Parathyroid adenoma (tissue), 2 donors: ENCODE data around the gene PCSK9.

Experiments used
- H2AFZ ChIP-seq: fragments of 300-600 bp; sonication (generic); one replicate; pipeline ENCODE4 v1.7.0; 2017; ENCODE audit warnings: antibody characterized with exemption, mild to moderate bottlenecking
- H3K27ac ChIP-seq: fragments of 300-600 bp; sonication (generic); one replicate; pipeline ENCODE4 v1.7.0; 2017
- H3K27me3 ChIP-seq: fragments of 300-600 bp; sonication (generic); one replicate; pipeline ENCODE4 v1.7.0; 2017; ENCODE audit warnings: low read length; ENCODE audit not compliant: control insufficient read depth, insufficient read depth
- H3K36me3 ChIP-seq: fragments of 300-600 bp; sonication (generic); one replicate; pipeline ENCODE4 v1.7.0; 2017; ENCODE audit warnings: low read length; ENCODE audit not compliant: control insufficient read depth, insufficient read depth
- H3K4me1 ChIP-seq: fragments of 300-600 bp; sonication (generic); one replicate; pipeline ENCODE4 v1.7.0; 2017; ENCODE audit warnings: control low read depth
- H3K4me2 ChIP-seq: fragments of 300-600 bp; sonication (generic); one replicate; pipeline ENCODE4 v1.7.0; 2017; ENCODE audit warnings: low read length
- H3K4me3 ChIP-seq: fragments of 300-600 bp; sonication (generic); one replicate; pipeline ENCODE4 v1.7.0; 2017; ENCODE audit warnings: low read depth, low read length
- H3K79me2 ChIP-seq: fragments of 300-600 bp; sonication (generic); one replicate; pipeline ENCODE4 v1.7.0; 2017; ENCODE audit warnings: control low read depth
- H3K9ac ChIP-seq: fragments of 300-600 bp; sonication (generic); one replicate; pipeline ENCODE4 v1.7.0; 2017; ENCODE audit warnings: mild to moderate bottlenecking
- H3K9me3 ChIP-seq: fragments of 300-600 bp; sonication (generic); one replicate; pipeline ENCODE4 v1.7.0; 2017; ENCODE audit warnings: low read length; ENCODE audit not compliant: control insufficient read depth
- CTCF ChIP-seq: fragments of 300-600 bp; sonication (generic); IDR thresholded peaks from one replicate; pipeline ENCODE4 v1.7.0; 2017; ENCODE audit warnings: antibody characterized with exemption, mild to moderate bottlenecking
- donor health status: primary hyperparathyroidism.

The PCSK9 gene

DNA sequence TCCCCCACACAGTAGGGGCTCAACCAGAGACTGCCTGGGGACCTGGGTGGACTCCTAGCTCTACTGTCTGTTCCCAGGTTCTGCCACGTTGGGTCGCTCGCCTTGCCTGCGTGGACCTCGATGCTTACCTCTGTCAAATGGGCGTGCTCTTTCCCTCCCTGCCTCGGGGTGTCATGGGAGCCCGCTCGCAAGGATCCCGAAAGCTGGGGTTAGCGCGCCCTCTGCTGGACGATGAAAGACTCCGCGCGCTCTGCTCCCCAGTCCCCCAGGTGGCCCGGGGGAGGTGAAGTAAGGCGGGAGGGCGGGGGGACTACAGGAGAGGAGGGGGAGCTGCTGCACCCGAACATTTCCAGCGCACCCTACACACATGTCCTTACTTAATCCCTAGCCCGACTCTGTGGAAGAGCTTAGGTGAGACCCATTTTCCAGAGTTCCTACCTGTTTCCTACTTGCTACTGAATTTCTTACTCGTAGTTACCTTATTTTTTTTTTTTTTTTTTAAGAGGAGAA is 42.9 kb upstream of the PCSK9 start:
- no peaks in the 10 kb centered on the region for H3K27me3 ChIP-seq

GRCh38 chr1:54996869-54997710 is 42.3 kb upstream of the PCSK9 start:
- TF ChIP-seq CTCF, result no peak
- no peak overlapping the region for H3K27ac ChIP-seq
- peak overlapping the region; percentile 50 for H2AFZ ChIP-seq
- H3K4me3 ChIP-seq, result no peak overlapping the region
- no peak overlapping the region for H3K9ac ChIP-seq
- no peaks in the 10 kb centered on the region for H3K4me1 ChIP-seq
- H3K27me3 ChIP-seq, result no peaks in the 10 kb centered on the region
- H3K4me2 ChIP-seq, result no peak overlapping the region
- H3K36me3 ChIP-seq, result no peaks in the 10 kb centered on the region
- H3K79me2 ChIP-seq, result no peaks in the 10 kb centered on the region
- no peaks in the 10 kb centered on the region for H3K9me3 ChIP-seq

More for the DNA sequence above, 42.9 kb upstream of the PCSK9 start:
- Histone ChIP-seq H3K4me2 (peak overlapping the region; percentile 13), H3K4me1 (no peaks in the 10 kb centered on the region), H3K9ac (no peak overlapping the region), H3K27ac (no peak overlapping the region), H3K36me3 (no peaks in the 10 kb centered on the region), H3K79me2 (no peaks in the 10 kb centered on the region), H2AFZ (peak overlapping the region; percentile 50), H3K4me3 (no peak overlapping the region), H3K9me3 (no peaks in the 10 kb centered on the region)
- TF ChIP-seq CTCF, result peak; percentile 71

- Histone ChIP-seq H3K9me3 (no peaks in the 10 kb centered on the region), H3K4me1 (no peaks in the 10 kb centered on the region), H3K27me3 (no peaks in the 10 kb centered on the region), H3K79me2 (no peaks in the 10 kb centered on the region), H2AFZ (no peak overlapping the region), H3K36me3 (no peaks in the 10 kb centered on the region), H3K4me2 (no peak overlapping the region), H3K9ac (no peak overlapping the region), H3K27ac (no peak overlapping the region), H3K4me3 (no peak overlapping the region)
- TF ChIP-seq CTCF, result no peak
These were observed 41.7 kb upstream of the PCSK9 start for GRCh38 chr1:54997711-54997986.

DNA sequence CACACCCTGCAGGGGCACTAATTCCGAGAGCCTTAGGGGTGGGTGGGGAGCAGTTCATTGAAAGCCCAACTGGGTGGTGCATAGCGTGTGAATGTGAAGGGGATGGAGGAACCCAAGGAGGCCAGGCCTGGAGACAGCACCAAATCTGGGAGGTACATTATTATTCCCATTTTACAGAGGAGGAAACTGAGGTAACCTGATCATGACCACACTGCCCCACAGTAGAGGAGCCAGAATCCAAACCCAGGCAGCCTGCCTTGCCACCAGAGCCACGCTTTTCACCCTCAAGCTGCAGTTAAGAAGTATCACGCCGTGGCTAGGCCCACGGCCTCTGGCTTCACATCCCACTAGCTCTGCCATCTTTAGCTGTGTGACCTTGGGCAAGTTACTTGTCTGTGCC is 41.2 kb upstream of the PCSK9 start:
- Histone ChIP-seq H3K4me3 (no peak overlapping the region), H3K27ac (no peak overlapping the region), H3K36me3 (no peaks in the 10 kb centered on the region), H2AFZ (no peak overlapping the region), H3K79me2 (no peaks in the 10 kb centered on the region), H3K9ac (no peak overlapping the region), H3K4me2 (no peak overlapping the region), H3K4me1 (no peaks in the 10 kb centered on the region), H3K27me3 (no peaks in the 10 kb centered on the region), H3K9me3 (no peaks in the 10 kb centered on the region)
- no peak for TF ChIP-seq CTCF

DNA sequence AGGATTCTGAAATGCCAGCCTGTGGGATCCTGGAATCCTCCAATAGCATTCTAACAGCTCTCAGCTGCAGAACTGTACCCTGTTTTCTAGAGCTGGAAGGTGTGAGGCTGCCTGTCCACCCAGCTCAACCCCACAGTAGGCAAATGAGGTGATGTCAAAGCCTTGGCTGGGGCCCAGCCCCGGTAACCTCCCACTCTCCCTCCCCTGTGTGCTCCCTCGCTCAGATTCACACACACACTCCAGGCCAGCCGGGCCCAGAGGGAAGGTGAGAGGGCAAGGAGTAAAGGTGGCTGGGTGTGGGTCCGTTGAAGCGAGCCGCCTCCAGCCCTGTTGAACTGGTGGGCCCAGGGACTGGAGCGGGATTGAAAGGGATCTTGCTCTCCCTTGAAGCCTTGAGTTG is 40.7 kb upstream of the PCSK9 start, which contains the start of gene BSND:
Gene BSND (plus strand): TSS at position 257 of the 400 bp plus-strand sequence. CDS start 254 bp downstream, outside the sequence.
- H3K4me2 ChIP-seq, result no peak within 1 kb of the TSS
- no peaks in the 10 kb centered on the region for H3K79me2 ChIP-seq
- H3K9ac ChIP-seq, result no peak within 1 kb of the TSS
- no peak within 1 kb of the TSS for H2AFZ ChIP-seq
- H3K36me3 ChIP-seq, result no peaks in the 10 kb centered on the region
- no peak within 1 kb of the TSS for H3K27ac ChIP-seq
- no peaks in the 10 kb centered on the region for H3K27me3 ChIP-seq
- H3K9me3 ChIP-seq, result no peaks in the 10 kb centered on the region
- TF ChIP-seq CTCF, result no peak
- H3K4me1 ChIP-seq, result no peaks in the 10 kb centered on the region
- no peak within 1 kb of the TSS for H3K4me3 ChIP-seq
